DND-41 (cell line): ENCODE data around the gene SPAG7.

Source experiments
- EZH2 ChIP-seq: IDR thresholded peaks from 3 replicates; pipeline ENCODE4 v1.6.1; 2012; ENCODE audit warnings: borderline replicate concordance, low read depth, mild to moderate bottlenecking, moderate library complexity, low read length, inconsistent platforms; ENCODE audit not compliant: severe bottlenecking
- TF ChIP-seq, protein P1 (sequence below): IDR thresholded peaks from 2 replicates; pipeline ENCODE4 v1.5.1; 2012; ENCODE audit warnings: borderline replicate concordance, low read length, moderate library complexity, mild to moderate bottlenecking; ENCODE audit not compliant: poor library complexity, severe bottlenecking; ENCODE audit errors: extremely low read depth

- TF ChIP-seq, protein P1, sequence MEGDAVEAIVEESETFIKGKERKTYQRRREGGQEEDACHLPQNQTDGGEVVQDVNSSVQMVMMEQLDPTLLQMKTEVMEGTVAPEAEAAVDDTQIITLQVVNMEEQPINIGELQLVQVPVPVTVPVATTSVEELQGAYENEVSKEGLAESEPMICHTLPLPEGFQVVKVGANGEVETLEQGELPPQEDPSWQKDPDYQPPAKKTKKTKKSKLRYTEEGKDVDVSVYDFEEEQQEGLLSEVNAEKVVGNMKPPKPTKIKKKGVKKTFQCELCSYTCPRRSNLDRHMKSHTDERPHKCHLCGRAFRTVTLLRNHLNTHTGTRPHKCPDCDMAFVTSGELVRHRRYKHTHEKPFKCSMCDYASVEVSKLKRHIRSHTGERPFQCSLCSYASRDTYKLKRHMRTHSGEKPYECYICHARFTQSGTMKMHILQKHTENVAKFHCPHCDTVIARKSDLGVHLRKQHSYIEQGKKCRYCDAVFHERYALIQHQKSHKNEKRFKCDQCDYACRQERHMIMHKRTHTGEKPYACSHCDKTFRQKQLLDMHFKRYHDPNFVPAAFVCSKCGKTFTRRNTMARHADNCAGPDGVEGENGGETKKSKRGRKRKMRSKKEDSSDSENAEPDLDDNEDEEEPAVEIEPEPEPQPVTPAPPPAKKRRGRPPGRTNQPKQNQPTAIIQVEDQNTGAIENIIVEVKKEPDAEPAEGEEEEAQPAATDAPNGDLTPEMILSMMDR: no peak
- no peak for TF ChIP-seq EZH2
These were observed 16.8 kb downstream of the SPAG7 start, which contains the start of gene ENO3 for GRCh38 chr17:4950746-4951204.
